GM12872 (cell line): ENCODE measurements around the gene IQGAP1.

Experiments
- CTCF ChIP-seq: IDR thresholded peaks from 3 replicates; pipeline ENCODE4 v1.5.1; 2011; ENCODE audit warnings: low read depth, mild to moderate bottlenecking, low read length, moderate library complexity; ENCODE audit not compliant: insufficient read depth

Gene IQGAP1

GRCh38 chr15:90362936-90363212 is 25.2 kb upstream of the IQGAP1 start:
- TF ChIP-seq CTCF, result no peak

DNA sequence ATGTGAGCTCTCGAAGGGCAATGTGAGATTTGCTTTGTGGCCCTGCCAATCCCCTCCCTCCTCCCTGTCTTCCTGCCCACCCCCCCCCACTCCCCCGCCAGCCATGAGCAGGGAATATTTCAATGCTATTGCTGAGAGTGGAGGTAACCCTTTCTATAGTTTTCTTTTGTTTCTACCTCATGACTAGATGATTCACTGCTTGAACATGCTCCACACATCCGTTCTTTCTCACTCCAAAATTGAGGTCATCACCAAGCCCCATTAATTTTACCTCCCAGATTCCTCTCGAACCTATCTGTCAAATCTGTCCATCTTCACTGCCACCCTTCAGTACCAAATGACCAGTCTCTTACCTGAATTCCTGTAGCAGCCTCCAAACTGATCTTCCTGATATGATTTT is 23.8 kb upstream of the IQGAP1 start:
- no peak for TF ChIP-seq CTCF

- TF ChIP-seq CTCF, result no peak
These were observed 22.5 kb upstream of the IQGAP1 start for GRCh38 chr15:90365414-90366055.

- TF ChIP-seq CTCF, result no peak
These were observed 20.5 kb upstream of the IQGAP1 start for GRCh38 chr15:90367576-90367975.

- TF ChIP-seq CTCF, result no peak
These were observed 13.0 kb upstream of the IQGAP1 start for GRCh38 chr15:90375071-90375470.

DNA sequence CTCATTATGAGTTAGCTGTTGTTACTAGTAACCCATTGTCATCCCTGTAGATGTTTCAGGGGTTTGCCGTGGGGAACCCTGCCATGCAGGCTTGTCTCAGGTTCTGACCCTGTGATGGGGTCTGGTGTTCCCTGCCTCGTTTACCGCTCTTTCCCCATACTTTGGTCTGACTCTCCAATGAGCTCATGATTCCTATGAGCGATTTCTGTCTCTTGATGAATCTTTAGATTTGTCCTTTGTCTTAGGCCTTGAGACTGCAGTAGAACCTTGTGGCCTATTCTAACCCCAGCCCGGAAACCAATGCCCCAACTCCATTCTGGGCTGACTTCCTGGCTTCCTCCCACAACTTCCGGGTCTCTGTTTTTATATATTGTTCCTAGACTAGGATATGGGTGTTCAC is 11.3 kb upstream of the IQGAP1 start:
- TF ChIP-seq CTCF, result no peak

DNA sequence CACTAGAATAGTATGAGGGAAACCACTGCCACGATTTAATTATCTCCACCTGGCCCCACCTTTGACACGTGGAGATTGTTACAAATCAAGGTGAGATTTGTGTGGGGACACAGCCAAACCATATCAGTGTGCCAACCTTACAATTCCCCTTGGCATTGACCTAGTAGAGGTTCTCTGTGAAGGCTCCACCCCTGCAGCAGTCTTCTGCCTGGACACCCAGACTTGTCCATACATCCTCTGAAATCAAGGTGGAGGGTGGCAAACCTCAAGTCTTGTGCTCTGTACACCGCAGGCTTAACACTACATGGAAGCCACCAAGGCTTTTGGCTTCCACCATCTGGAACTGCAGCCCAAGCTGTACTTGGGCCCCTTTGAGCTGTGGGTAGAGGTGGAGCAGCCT is 8.8 kb upstream of the IQGAP1 start:
- TF ChIP-seq CTCF, result no peak

- no peak for TF ChIP-seq CTCF
These were observed 6.5 kb upstream of the IQGAP1 start for GRCh38 chr15:90381515-90381914.
